HAP-1 (cell line): Measurements from ENCODE around the gene AGK.

ENCODE experiments used
- DNase-seq, 2 experiments: peaks; one replicate each; pipeline ENCODE4 v3.0.0-alpha.2; 2016 to 2020; ENCODE audit warnings: low spot score in 2 of 2
- H3K27me3 ChIP-seq: fragments of 250-450 bp; sonication (Bioruptor Pico); 2 replicates; pipeline ENCODE4 v1.5.1; 2020; ENCODE audit warnings: low read depth, mild to moderate bottlenecking, moderate library complexity
- H3K36me3 ChIP-seq: fragments of 250-450 bp; sonication (Bioruptor Pico); replicated peaks from 2 replicates; pipeline ENCODE4 v1.5.1; 2020; ENCODE audit warnings: mild to moderate bottlenecking
- H3K4me1 ChIP-seq: fragments of 250-450 bp; sonication (Bioruptor Pico); 2 replicates; pipeline ENCODE4 v1.5.1; 2020; ENCODE audit warnings: mild to moderate bottlenecking
- H3K4me3 ChIP-seq: fragments of 250-450 bp; sonication (Bioruptor Pico); 2 replicates; pipeline ENCODE4 v1.5.1; 2020; ENCODE audit warnings: mild to moderate bottlenecking, moderate library complexity
- H3K9me3 ChIP-seq: fragments of 250-450 bp; sonication (Bioruptor Pico); 2 replicates; pipeline ENCODE4 v1.5.1; 2020; ENCODE audit warnings: mild to moderate bottlenecking, moderate library complexity
- in situ Hi-C: fragments of 300-500 bp; cut with MboI; formaldehyde crosslinking; loops from 3 replicates; pipeline ENCODE4 v1.14.3; 2020; ENCODE audit warnings: low sequenced_read_pairs, inconsistent platforms, mixed read lengths

The AGK gene

GRCh38 chr7:141584935-141585334 lies 33.7 kb downstream of the AGK start:
- DNase-seq: peak; percentile 31 to 61
- Histone ChIP-seq H3K36me3 (peaks cover 4% of the 10 kb centered on the region; the same call in 1 of the 2 replicates), H3K27me3 (no peaks in the 10 kb centered on the region), H3K9me3 (no peaks in the 10 kb centered on the region), H3K4me1 (peaks cover 18% of the 10 kb centered on the region), H3K4me3 (no peak overlapping the region)
- in situ Hi-C loops: no loop called here

- Histone ChIP-seq H3K4me1 (peaks cover 18% of the 10 kb centered on the region), H3K27me3 (no peaks in the 10 kb centered on the region), H3K36me3 (peaks cover 4% of the 10 kb centered on the region; the same call in 1 of the 2 replicates), H3K4me3 (no peak overlapping the region), H3K9me3 (no peaks in the 10 kb centered on the region)
- no peak for DNase-seq
- in situ Hi-C loops: no loop called here
Observed at GRCh38 chr7:141585592-141586510, 34.6 kb downstream of the AGK start.

GRCh38 chr7:141586878-141587277 lies 35.7 kb downstream of the AGK start:
- Histone ChIP-seq H3K4me3 (no peak overlapping the region), H3K27me3 (no peaks in the 10 kb centered on the region), H3K36me3 (peaks cover 4% of the 10 kb centered on the region; the same call in 1 of the 2 replicates), H3K4me1 (peaks cover 18% of the 10 kb centered on the region), H3K9me3 (no peaks in the 10 kb centered on the region)
- no peak for DNase-seq
- in situ Hi-C loops: no loop called here

- no peak overlapping the region for H3K4me3 ChIP-seq
- H3K9me3 ChIP-seq: no peaks in the 10 kb centered on the region
- peaks cover 18% of the 10 kb centered on the region for H3K4me1 ChIP-seq
- H3K36me3 ChIP-seq: peaks cover 4% of the 10 kb centered on the region; the same call in 1 of the 2 replicates
- no peak for DNase-seq
- in situ Hi-C loops: no loop called here
- no peaks in the 10 kb centered on the region for H3K27me3 ChIP-seq
Observed at GRCh38 chr7:141587304-141587703, 36.1 kb downstream of the AGK start.

- Histone ChIP-seq H3K4me3 (no peak overlapping the region), H3K27me3 (no peaks in the 10 kb centered on the region), H3K9me3 (no peaks in the 10 kb centered on the region), H3K36me3 (peaks cover 4% of the 10 kb centered on the region; the same call in 1 of the 2 replicates), H3K4me1 (peaks cover 18% of the 10 kb centered on the region)
- in situ Hi-C loops: no loop called here
- DNase-seq: no peak
Observed at GRCh38 chr7:141588912-141589311, 37.7 kb downstream of the AGK start.

GRCh38 chr7:141590071-141590470 lies 38.9 kb downstream of the AGK start:
- Histone ChIP-seq H3K36me3 (peaks cover 4% of the 10 kb centered on the region; the same call in 1 of the 2 replicates), H3K4me3 (no peak overlapping the region), H3K9me3 (no peaks in the 10 kb centered on the region), H3K4me1 (peaks cover 10% of the 10 kb centered on the region), H3K27me3 (no peaks in the 10 kb centered on the region)
- in situ Hi-C loops: no loop called here
- no peak for DNase-seq

GRCh38 chr7:141590666-141591065 lies 39.5 kb downstream of the AGK start:
- H3K36me3 ChIP-seq: peaks cover 4% of the 10 kb centered on the region; the same call in 1 of the 2 replicates
- H3K9me3 ChIP-seq: no peaks in the 10 kb centered on the region
- no peak for DNase-seq
- no peak overlapping the region for H3K4me3 ChIP-seq
- in situ Hi-C loops: no loop called here
- no peaks in the 10 kb centered on the region for H3K27me3 ChIP-seq
- H3K4me1 ChIP-seq: peaks cover 4% of the 10 kb centered on the region

GRCh38 chr7:141593134-141593533 lies 41.9 kb downstream of the AGK start:
- no peaks in the 10 kb centered on the region for H3K4me1 ChIP-seq
- H3K4me3 ChIP-seq: no peak overlapping the region
- H3K36me3 ChIP-seq: no peaks in the 10 kb centered on the region; the same call in 1 of the 2 replicates
- no peak for DNase-seq
- in situ Hi-C loops: no loop called here
- H3K27me3 ChIP-seq: no peaks in the 10 kb centered on the region
- no peaks in the 10 kb centered on the region for H3K9me3 ChIP-seq

GRCh38 chr7:141597966-141598365 lies 46.8 kb downstream of the AGK start:
- H3K4me3 ChIP-seq: no peak overlapping the region
- in situ Hi-C loops: no loop called here
- H3K36me3 ChIP-seq: peaks cover 7% of the 10 kb centered on the region

GRCh38 chr7:141598408-141598807 lies 47.2 kb downstream of the AGK start:
- Histone ChIP-seq H3K27me3 (no peaks in the 10 kb centered on the region), H3K9me3 (no peaks in the 10 kb centered on the region), H3K4me1 (no peaks in the 10 kb centered on the region), H3K36me3 (peaks cover 7% of the 10 kb centered on the region), H3K4me3 (no peak overlapping the region)
- DNase-seq: no peak
- in situ Hi-C loops: no loop called here

More at GRCh38 chr7:141597966-141598365, 46.8 kb downstream of the AGK start:
- Histone ChIP-seq H3K9me3 (no peaks in the 10 kb centered on the region), H3K4me1 (no peaks in the 10 kb centered on the region), H3K27me3 (no peaks in the 10 kb centered on the region)
- DNase-seq: no peak

- DNase-seq: no peak
- Histone ChIP-seq H3K4me3 (no peak overlapping the region), H3K36me3 (peaks cover 7% of the 10 kb centered on the region), H3K4me1 (no peaks in the 10 kb centered on the region), H3K27me3 (no peaks in the 10 kb centered on the region), H3K9me3 (no peaks in the 10 kb centered on the region)
- in situ Hi-C loops: no loop called here
Observed at GRCh38 chr7:141600168-141601006, 49.2 kb downstream of the AGK start.

- peak; percentile 25 to 29 for DNase-seq
- no peaks in the 10 kb centered on the region for H3K9me3 ChIP-seq
- H3K4me3 ChIP-seq: no peak overlapping the region
- no peaks in the 10 kb centered on the region for H3K27me3 ChIP-seq
- in situ Hi-C loops: no loop called here
- H3K36me3 ChIP-seq: peaks cover 22% of the 10 kb centered on the region
- H3K4me1 ChIP-seq: peaks cover 19% of the 10 kb centered on the region
Observed at GRCh38 chr7:141609576-141609975, 58.4 kb downstream of the AGK start.

GRCh38 chr7:141610671-141611070 lies 59.5 kb downstream of the AGK start:
- in situ Hi-C loops: no loop called here
- no peaks in the 10 kb centered on the region for H3K9me3 ChIP-seq
- H3K4me3 ChIP-seq: no peak overlapping the region
- H3K36me3 ChIP-seq: peaks cover 24% of the 10 kb centered on the region
- no peak for DNase-seq
- H3K27me3 ChIP-seq: no peaks in the 10 kb centered on the region
- H3K4me1 ChIP-seq: peaks cover 19% of the 10 kb centered on the region

- H3K4me1 ChIP-seq: 0 out of 2 replicates have a peak, but pooled peaks cover 3% of the 10 kb centered on the region
- no peak overlapping the region for H3K4me3 ChIP-seq
- in situ Hi-C loops: no loop called here
- no peaks in the 10 kb centered on the region for H3K9me3 ChIP-seq
- H3K36me3 ChIP-seq: peaks cover 24% of the 10 kb centered on the region
- no peaks in the 10 kb centered on the region for H3K27me3 ChIP-seq
- DNase-seq: no peak
Observed at GRCh38 chr7:141612861-141613260, 61.7 kb downstream of the AGK start.
